ENCODE results near the gene PTMS.
"Not testable (repeated sequence)": the region's sequence is repeated elsewhere in the genome, so short reads cannot be mapped to it uniquely, and the experiment has no call there.

PTMS gene

GRCh38 chr12:6765634-6766581 is at the start of gene PTMS:
TSS of gene PTMS (plus strand) at chr12:6766363. CDS start at chr12:6766706, 343 bp downstream.
- DNase-seq = no peak

GRCh38 chr12:6716874-6717437 is 49.2 kb upstream of the PTMS start:
- no peak for DNase-seq

- no peak for DNase-seq
Observed at GRCh38 chr12:6722863-6723262, 43.3 kb upstream of the PTMS start.

GRCh38 chr12:6723607-6724408 is 42.4 kb upstream of the PTMS start, which contains the start of gene COPS7A:
TSS of gene COPS7A (plus strand) at chr12:6724046. CDS start at chr12:6724657, 611 bp downstream.
- peak; percentile 96 for DNase-seq

- DNase-seq = peak; percentile 2
Observed at GRCh38 chr12:6724409-6724797, 41.8 kb upstream of the PTMS start.

- no peak for DNase-seq
Observed at GRCh38 chr12:6725350-6725749, 40.8 kb upstream of the PTMS start.

GRCh38 chr12:6729186-6729585 is 37.0 kb upstream of the PTMS start:
- no peak for DNase-seq

- DNase-seq = no peak
Observed at GRCh38 chr12:6730169-6730568, 36.0 kb upstream of the PTMS start.

GRCh38 chr12:6734506-6735387 is 31.4 kb upstream of the PTMS start:
- no peak for DNase-seq

GRCh38 chr12:6735448-6736191 is 30.5 kb upstream of the PTMS start:
- DNase-seq = peak; percentile 10

- no peak for DNase-seq
Observed at GRCh38 chr12:6736754-6737153, 29.4 kb upstream of the PTMS start.

GRCh38 chr12:6742080-6742479 is 24.1 kb upstream of the PTMS start:
- DNase-seq = not testable (repeated sequence)

- DNase-seq = no peak
Observed at GRCh38 chr12:6742834-6743233, 23.3 kb upstream of the PTMS start.

- DNase-seq = not testable (repeated sequence)
Observed at GRCh38 chr12:6743300-6743699, 22.9 kb upstream of the PTMS start.

- no peak for DNase-seq
Observed at GRCh38 chr12:6745741-6746525, 20.2 kb upstream of the PTMS start.

GRCh38 chr12:6747216-6747615 is 18.9 kb upstream of the PTMS start:
- DNase-seq = no peak

GRCh38 chr12:6748761-6749160 is 17.4 kb upstream of the PTMS start:
- no peak for DNase-seq

- no peak for DNase-seq
Observed at GRCh38 chr12:6750506-6750905, 15.7 kb upstream of the PTMS start.

GRCh38 chr12:6751767-6752166 is 14.4 kb upstream of the PTMS start:
- DNase-seq = no peak

GRCh38 chr12:6752167-6752920 is 13.8 kb upstream of the PTMS start:
- DNase-seq = no peak

All from activated effector memory CD4-positive, alpha-beta T cell treated with Interleukin-2 at 50 U/mL for 16 hours (primary cell).